ENCODE results near the gene COL12A1.

GRCh38 chr6:75211920-75212590, 6.2 kb upstream of the COL12A1 start:
- TF ChIP-seq KDM1A (IDR thresholded peaks at IDR 0.05; ENCODE audit: borderline replicate concordance): no peak
- no peak for TF ChIP-seq TAF1 (IDR thresholded peaks at IDR 0.05; ENCODE audit: borderline replicate concordance, low read depth, low read length)
- TF ChIP-seq CTCF (IDR thresholded peaks at IDR 0.05 in 2 of 3, conservative IDR thresholded peaks at IDR 0.05 in 1 of 3; ENCODE audit: control insufficient read depth in 2 of 3, extremely low read depth in 1 of 3, insufficient read depth in 1 of 3, low read depth in 3 of 3, low read length in 3 of 3): no peak
